ENCODE data around the gene PPP1R1B.

GRCh38 chr17:39655105-39655504 is 28.4 kb downstream of the PPP1R1B start:
- TF ChIP-seq, protein P1, sequence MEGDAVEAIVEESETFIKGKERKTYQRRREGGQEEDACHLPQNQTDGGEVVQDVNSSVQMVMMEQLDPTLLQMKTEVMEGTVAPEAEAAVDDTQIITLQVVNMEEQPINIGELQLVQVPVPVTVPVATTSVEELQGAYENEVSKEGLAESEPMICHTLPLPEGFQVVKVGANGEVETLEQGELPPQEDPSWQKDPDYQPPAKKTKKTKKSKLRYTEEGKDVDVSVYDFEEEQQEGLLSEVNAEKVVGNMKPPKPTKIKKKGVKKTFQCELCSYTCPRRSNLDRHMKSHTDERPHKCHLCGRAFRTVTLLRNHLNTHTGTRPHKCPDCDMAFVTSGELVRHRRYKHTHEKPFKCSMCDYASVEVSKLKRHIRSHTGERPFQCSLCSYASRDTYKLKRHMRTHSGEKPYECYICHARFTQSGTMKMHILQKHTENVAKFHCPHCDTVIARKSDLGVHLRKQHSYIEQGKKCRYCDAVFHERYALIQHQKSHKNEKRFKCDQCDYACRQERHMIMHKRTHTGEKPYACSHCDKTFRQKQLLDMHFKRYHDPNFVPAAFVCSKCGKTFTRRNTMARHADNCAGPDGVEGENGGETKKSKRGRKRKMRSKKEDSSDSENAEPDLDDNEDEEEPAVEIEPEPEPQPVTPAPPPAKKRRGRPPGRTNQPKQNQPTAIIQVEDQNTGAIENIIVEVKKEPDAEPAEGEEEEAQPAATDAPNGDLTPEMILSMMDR (IDR thresholded peaks at IDR 0.05): no peak
- TF ChIP-seq POLR2A (IDR thresholded peaks at IDR 0.05): no peak
